Testis (tissue), 2 donors: ENCODE results near the gene IL17RB.

Experiments
- POLR2A ChIP-seq: fragments of 450-650 bp; IDR thresholded peaks from one replicate; pipeline ENCODE4 v1.6.1; 2017; ENCODE audit warnings: antibody characterized with exemption, mild to moderate bottlenecking, moderate library complexity
- TF ChIP-seq, protein P1 (sequence below), 3 experiments: fragments of 450-650 bp in 2 of 3; fragments of 200-600 bp in 1 of 3; sonication (generic) in 1 of 3; IDR thresholded peaks; one replicate each; pipeline ENCODE4 v1.5.1; 2016 to 2019; ENCODE audit warnings: antibody characterized with exemption in 3 of 3, mild to moderate bottlenecking in 2 of 3, moderate library complexity in 1 of 3

DNA sequence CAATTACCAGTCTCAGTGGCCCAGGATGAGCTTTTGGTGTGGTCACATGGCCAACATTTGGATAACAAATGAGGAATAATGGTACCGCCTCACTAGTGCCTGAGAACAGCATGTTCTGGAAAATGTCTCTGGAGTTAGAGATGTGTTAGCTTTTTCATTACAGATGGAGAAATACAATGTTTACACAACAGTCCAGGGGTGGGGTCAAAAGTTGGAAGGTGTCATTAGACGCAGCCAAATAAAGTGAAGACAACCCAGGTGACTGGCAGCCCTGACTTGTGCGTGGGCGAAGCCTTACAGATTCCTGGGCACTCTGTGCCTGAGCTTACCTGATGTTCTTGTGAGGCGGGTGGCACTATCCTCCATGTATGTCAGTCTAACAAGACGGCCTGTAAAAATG is 12.8 kb downstream of the IL17RB start:
- TF ChIP-seq, protein P1, sequence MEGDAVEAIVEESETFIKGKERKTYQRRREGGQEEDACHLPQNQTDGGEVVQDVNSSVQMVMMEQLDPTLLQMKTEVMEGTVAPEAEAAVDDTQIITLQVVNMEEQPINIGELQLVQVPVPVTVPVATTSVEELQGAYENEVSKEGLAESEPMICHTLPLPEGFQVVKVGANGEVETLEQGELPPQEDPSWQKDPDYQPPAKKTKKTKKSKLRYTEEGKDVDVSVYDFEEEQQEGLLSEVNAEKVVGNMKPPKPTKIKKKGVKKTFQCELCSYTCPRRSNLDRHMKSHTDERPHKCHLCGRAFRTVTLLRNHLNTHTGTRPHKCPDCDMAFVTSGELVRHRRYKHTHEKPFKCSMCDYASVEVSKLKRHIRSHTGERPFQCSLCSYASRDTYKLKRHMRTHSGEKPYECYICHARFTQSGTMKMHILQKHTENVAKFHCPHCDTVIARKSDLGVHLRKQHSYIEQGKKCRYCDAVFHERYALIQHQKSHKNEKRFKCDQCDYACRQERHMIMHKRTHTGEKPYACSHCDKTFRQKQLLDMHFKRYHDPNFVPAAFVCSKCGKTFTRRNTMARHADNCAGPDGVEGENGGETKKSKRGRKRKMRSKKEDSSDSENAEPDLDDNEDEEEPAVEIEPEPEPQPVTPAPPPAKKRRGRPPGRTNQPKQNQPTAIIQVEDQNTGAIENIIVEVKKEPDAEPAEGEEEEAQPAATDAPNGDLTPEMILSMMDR (IDR thresholded peaks at IDR 0.05): no peak
- no peak for TF ChIP-seq POLR2A
